Bronchial epithelial cell (primary cell): ENCODE data around the gene CD200R1. TPM values are rescaled to one million over a fixed set of nuclear protein-coding genes. Genes with fewer than 3 reads are reported as not detected.
A peak's percentile ranks its signal among the peaks of the same experiment; 100 is the strongest.

Experiments
- DNase-seq: peaks from one replicate; pipeline ENCODE4 v3.0.0-alpha.2; 2010; ENCODE audit warnings: low read depth
- FAIRE-seq: peaks from 2 replicates; lab custom pipeline; 2011; peaks lifted over from hg19 to GRCh38; lab: Jason Lieb, UNC
- H3K27me3 ChIP-seq: 2 replicates; pipeline ENCODE4 v1.5.1; 2011; ENCODE audit warnings: low read length; ENCODE audit not compliant: control insufficient read depth, insufficient read depth
- H3K36me3 ChIP-seq: 2 replicates; pipeline ENCODE4 v1.5.1; 2011; ENCODE audit warnings: low read length; ENCODE audit not compliant: control insufficient read depth, insufficient read depth
- H3K4me3 ChIP-seq: 2 replicates; pipeline ENCODE4 v1.5.1; 2011; ENCODE audit warnings: mild to moderate bottlenecking, low read depth, low read length, control low read depth
- CTCF ChIP-seq: IDR thresholded peaks from 2 replicates; pipeline ENCODE4 v1.5.1; 2011; ENCODE audit warnings: mild to moderate bottlenecking, moderate library complexity, low read length, control low read depth, inconsistent platforms; ENCODE audit not compliant: insufficient read depth, severe bottlenecking
- total RNA-seq: library from RNA; depleted of rRNA; stranded (reverse); fragments of >200 nt; gene quantifications from 2 replicates; pipeline ENCODE4 v1.2.1, GENCODE V29; 2014

Gene CD200R1
- total RNA-seq, 1 donor from 2014 or later: not detected

- TF ChIP-seq CTCF: no peak
- Histone ChIP-seq H3K36me3 (no peaks in the 10 kb centered on the region), H3K4me3 (no peak overlapping the region), H3K27me3 (no peaks in the 10 kb centered on the region)
- FAIRE-seq: no peak
- DNase-seq: no peak
Observed at GRCh38 chr3:112980080-112980479, 5.2 kb upstream of the CD200R1 start.

- DNase-seq (peak; percentile 37), FAIRE-seq (no peak)
- Histone ChIP-seq H3K4me3 (no peak overlapping the region), H3K36me3 (no peaks in the 10 kb centered on the region), H3K27me3 (no peaks in the 10 kb centered on the region)
- peak; percentile 29 for TF ChIP-seq CTCF
Observed at GRCh38 chr3:112979244-112979832, 4.4 kb upstream of the CD200R1 start.

DNA sequence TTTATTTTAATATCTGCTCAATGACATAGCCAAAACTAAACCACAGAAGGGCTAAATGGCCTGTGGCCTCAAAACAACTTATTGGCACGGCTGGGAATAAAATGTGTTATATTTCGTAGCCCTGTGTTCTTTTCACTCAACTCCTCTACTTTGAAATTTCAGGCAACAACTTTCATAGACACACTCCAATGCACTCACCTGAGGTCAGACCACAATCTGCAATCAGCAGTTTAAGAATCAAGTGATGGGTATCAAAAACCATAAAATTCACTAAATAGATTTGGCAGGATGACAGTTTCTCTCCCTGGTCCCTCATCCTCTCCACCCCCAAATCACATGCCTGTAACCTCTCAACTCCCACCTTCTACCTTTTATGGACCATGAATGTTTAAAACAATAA lies 2.0 kb upstream of the CD200R1 start:
- no peak for FAIRE-seq
- TF ChIP-seq CTCF: no peak

DNA sequence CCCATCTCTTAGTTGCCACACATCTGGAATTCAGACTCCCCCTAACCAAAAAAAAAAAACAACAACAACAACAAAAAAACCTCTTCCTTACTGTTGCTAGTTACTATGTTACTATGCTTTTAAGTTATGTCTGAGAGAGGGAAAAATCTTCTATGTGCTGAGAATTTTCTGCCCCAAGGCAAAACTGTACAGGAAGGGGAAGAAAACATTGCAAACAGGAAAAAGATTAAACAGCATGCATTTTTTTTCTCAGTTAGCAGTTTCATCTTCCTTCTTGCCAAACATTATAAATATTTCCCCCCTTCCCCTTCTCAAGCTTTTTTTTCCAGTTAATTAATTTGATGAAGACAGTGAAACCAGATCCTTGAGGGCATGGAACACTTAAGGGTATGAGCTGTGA lies 1.1 kb upstream of the CD200R1 start:
- no peaks in the 10 kb centered on the region for H3K36me3 ChIP-seq
- no peak overlapping the region for H3K4me3 ChIP-seq
- no peaks in the 10 kb centered on the region for H3K27me3 ChIP-seq
- no peak for DNase-seq
- no peak for FAIRE-seq
- no peak for TF ChIP-seq CTCF

More for the DNA sequence above, 2.0 kb upstream of the CD200R1 start:
- Histone ChIP-seq H3K36me3 (no peaks in the 10 kb centered on the region), H3K4me3 (no peak overlapping the region), H3K27me3 (no peaks in the 10 kb centered on the region)
- DNase-seq: no peak

DNA sequence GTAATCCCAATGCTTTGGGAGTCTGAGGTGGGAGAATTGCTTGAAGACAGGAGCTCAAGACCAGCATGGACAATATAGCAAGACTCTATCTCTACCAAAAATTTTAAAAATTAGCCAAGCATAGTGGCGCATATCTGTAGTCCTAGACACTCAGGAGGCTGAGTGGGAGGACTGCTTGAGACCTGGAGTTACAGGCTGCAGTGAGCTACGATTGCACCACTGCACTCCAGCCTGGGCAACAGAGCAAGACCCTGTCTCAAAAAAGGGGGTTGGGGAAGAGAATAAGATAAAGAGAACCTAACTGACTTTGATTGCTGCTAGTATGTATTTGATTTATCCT lies 755 bp downstream of the CD200R1 start:
- no peak for DNase-seq
- no peaks in the 10 kb centered on the region for H3K27me3 ChIP-seq
- no peak for FAIRE-seq
- H3K4me3 ChIP-seq: no peak overlapping the region
- H3K36me3 ChIP-seq: no peaks in the 10 kb centered on the region
- no peak for TF ChIP-seq CTCF

DNA sequence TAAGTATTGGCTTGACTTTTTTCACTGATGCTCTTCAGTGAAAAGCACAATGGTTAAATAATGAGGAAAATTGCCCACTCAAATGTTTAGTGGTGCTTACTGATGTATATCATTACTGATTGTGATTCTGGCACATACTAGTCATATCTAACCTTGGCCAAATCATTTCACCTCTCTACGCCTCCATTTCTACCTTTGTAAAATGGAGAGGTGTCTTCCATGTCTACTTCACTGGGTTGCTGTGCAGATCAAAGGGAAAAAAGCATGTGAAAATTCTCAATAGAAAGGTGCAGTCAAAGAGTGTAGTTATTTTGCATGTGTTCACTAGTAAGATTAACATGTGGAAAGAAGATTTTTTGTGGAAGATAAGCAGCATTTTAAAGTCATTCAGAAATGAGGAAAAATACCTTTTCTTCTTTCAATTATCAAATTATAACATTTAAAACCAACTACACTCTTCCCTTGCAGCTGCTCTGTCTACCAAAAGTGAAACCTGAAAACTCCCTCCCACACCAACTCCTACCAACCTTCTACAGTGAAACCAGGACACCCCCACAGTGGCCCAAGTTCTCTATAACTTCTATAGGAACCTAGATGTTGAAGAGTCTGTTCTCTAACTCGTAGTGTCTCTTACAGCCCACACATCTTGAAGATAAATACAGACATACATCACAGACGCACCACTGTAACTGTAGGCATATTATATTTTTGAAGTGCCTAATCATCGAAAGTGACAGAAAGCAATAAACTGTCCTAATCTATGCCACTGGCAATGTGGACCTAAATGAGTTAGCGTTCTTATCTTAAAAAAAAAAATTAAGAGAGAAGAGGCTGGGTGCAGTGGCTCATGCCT lies 1.4 kb downstream of the CD200R1 start:
- no peak for TF ChIP-seq CTCF
- H3K4me3 ChIP-seq: no peak overlapping the region
- DNase-seq (no peak), FAIRE-seq (no peak)
- H3K36me3 ChIP-seq: no peaks in the 10 kb centered on the region
- H3K27me3 ChIP-seq: peaks cover under 1% of the 10 kb centered on the region
